Naive thymus-derived CD4-positive, alpha-beta T cell (primary cell): ENCODE measurements around the gene USP6NL. TPM values are rescaled to one million over a fixed set of nuclear protein-coding genes. Genes with fewer than 3 reads are reported as not detected.
A peak's percentile ranks its signal among the peaks of the same experiment; 100 is the strongest.

Experiments used
- ATAC-seq: fragments of 150-1000 bp; cut with Tn5 transposase; 2 replicates; pipeline ENCODE4 v1.10.0; 2021; ENCODE audit warnings: mild to moderate bottlenecking, moderate library complexity
- CTCF ChIA-PET: fragments of 350-600 bp; sonication (Branson Sonifier 250); formaldehyde crosslinking; loops from one replicate; lab custom pipeline; 2021; ENCODE audit warnings: antibody characterized with exemption; lab: Charles Lee
- POLR2A ChIA-PET: fragments of 350-600 bp; sonication (Branson Sonifier 250); formaldehyde crosslinking; loops from one replicate; lab custom pipeline; 2021; ENCODE audit warnings: antibody characterized with exemption, inconsistent platforms; lab: Charles Lee
- DNase-seq, 9 donors: peaks; one replicate each; pipeline versions ENCODE4 v3.0.0 to v3.0.0-alpha.2; 2020 to 2022; ENCODE audit warnings: mixed read lengths in 1 of 9
- H3K27ac ChIP-seq: one replicate; pipeline ENCODE4 v1.7.0; 2013; ENCODE audit warnings: mild to moderate bottlenecking, low read depth, low read length, moderate library complexity
- H3K27me3 ChIP-seq, 2 donors: one replicate each; pipeline ENCODE4 v1.7.0; 2013; ENCODE audit warnings: low read length in 2 of 2, mild to moderate bottlenecking in 2 of 2, moderate library complexity in 2 of 2; ENCODE audit not compliant: control insufficient read depth in 2 of 2, insufficient read depth in 2 of 2
- H3K36me3 ChIP-seq, 3 experiments: 1 replicate in 2 of 3; 2 replicates in 1 of 3; pipeline ENCODE4 v1.7.0; 2013; ENCODE audit warnings: low read length in 3 of 3, mild to moderate bottlenecking in 3 of 3, moderate library complexity in 1 of 3; ENCODE audit not compliant: insufficient read depth in 3 of 3, control insufficient read depth in 2 of 3
- H3K4me1 ChIP-seq, 2 donors: one replicate each; pipeline ENCODE4 v1.7.0; 2013; ENCODE audit warnings: low read length in 2 of 2, mild to moderate bottlenecking in 2 of 2, moderate library complexity in 1 of 2; ENCODE audit not compliant: control insufficient read depth in 2 of 2, insufficient read depth in 2 of 2
- H3K4me3 ChIP-seq: 2 replicates; pipeline ENCODE4 v1.7.0; 2013; ENCODE audit warnings: mild to moderate bottlenecking, low read length
- H3K9me3 ChIP-seq, 3 experiments: 1 replicate in 2 of 3; 2 replicates in 1 of 3; pipeline ENCODE4 v1.7.0; 2013; ENCODE audit warnings: low read length in 3 of 3; ENCODE audit not compliant: control insufficient read depth in 2 of 3
- H3K27ac Mint-ChIP-seq, 9 donors: one replicate each; pipeline ENCODE4 v1.8.0; 2020 to 2022; ENCODE audit warnings: mixed read lengths in 9 of 9, mild to moderate bottlenecking in 8 of 9, moderate library complexity in 5 of 9, inconsistent platforms in 2 of 9
- H3K27me3 Mint-ChIP-seq, 5 donors: one replicate each; pipeline ENCODE4 v1.8.0; 2021 to 2022; ENCODE audit warnings: mixed read lengths in 5 of 5, mild to moderate bottlenecking in 1 of 5
- H3K36me3 Mint-ChIP-seq, 5 donors: one replicate each; pipeline ENCODE4 v1.8.0; 2020 to 2022; ENCODE audit warnings: mixed read lengths in 5 of 5, mild to moderate bottlenecking in 3 of 5, inconsistent platforms in 1 of 5
- H3K4me1 Mint-ChIP-seq, 7 donors: one replicate each; pipeline ENCODE4 v1.8.0; 2020 to 2022; ENCODE audit warnings: mixed read lengths in 7 of 7, mild to moderate bottlenecking in 3 of 7, inconsistent platforms in 1 of 7
- H3K4me3 Mint-ChIP-seq, 10 donors: one replicate each; pipeline ENCODE4 v1.8.0; 2020 to 2022; ENCODE audit warnings: mild to moderate bottlenecking in 10 of 10, mixed read lengths in 10 of 10, moderate library complexity in 6 of 10, inconsistent platforms in 2 of 10
- H3K9me3 Mint-ChIP-seq, 11 donors: one replicate each; pipeline ENCODE4 v1.8.0; 2020 to 2022; ENCODE audit warnings: mixed read lengths in 11 of 11, mild to moderate bottlenecking in 4 of 11, inconsistent platforms in 1 of 11, moderate library complexity in 1 of 11
- intact Hi-C, 2 donors: fragments of 100-400 bp; cut with micrococcal nuclease; formaldehyde crosslinking; loops; one replicate each; pipeline ENCODE4 v1.15.1; 2023
- polyA plus RNA-seq, 2 donors: library from polyadenylated mRNA; unstranded; fragments of 300-500 nt; fragmentation: Illumina TruSeq; gene quantifications; one replicate each; pipeline ENCODE4 v1.2.3, GENCODE V29; 2021
- total RNA-seq, 6 experiments: library from RNA in 5 of 6; stranded (reverse) in 5 of 6; gene quantifications; 1 replicate in 5 of 6; 2 replicates in 1 of 6; pipeline ENCODE4 v1.2.3 and lab custom pipeline; 2021 to 2026

USP6NL gene
- total RNA-seq, result 1 to 10 TPM in 4 of 5 experiments, under 1 TPM in 1; 0.70 to 6.6 (median 5.0) TPM
- 1 to 10 TPM; 2.2 to 4.6 TPM for polyA plus RNA-seq
- 11.6 reads per million, percentile 39 among the genes with 10 or more reads in this experiment for total RNA-seq (lab: John Stamatoyannopoulos, UW)

- POLR2A ChIA-PET, result interaction anchor here (0.6 to 2.6 kb wide), 3 partner anchors 9 to 100 kb away, joined by 3 to 9 read pairs (median 3); no protein-coding TSS in a partner anchor
- peaks cover 24 to 60% (median 50%) of the 10 kb centered on the region in 7 donors for H3K4me1 Mint-ChIP-seq
- H3K9me3 ChIP-seq, result no peaks in the 10 kb centered on the region
Measured at GRCh38 chr10:11611248-11612020, at the start of gene USP6NL. Gene USP6NL, minus strand, starts transcription at chr10:11611650. Its CDS starts 14,016 bp downstream, at chr10:11597634.

GRCh38 chr10:11658801-11659368 is 47.4 kb upstream of the USP6NL start:
- Mint-ChIP-seq H3K4me3 (no peak overlapping the region), H3K27me3 (peaks cover 0 to 19% (median 0%) of the 10 kb centered on the region in 5 donors), H3K4me1 (peaks cover 3 to 29% (median 17%) of the 10 kb centered on the region in 7 donors), H3K27ac (no peak overlapping the region), H3K36me3 (no peaks in the 10 kb centered on the region), H3K9me3 (no peaks in the 10 kb centered on the region)
- intact Hi-C loops, result no loop called here
- CTCF ChIA-PET, result no interaction called here
- Histone ChIP-seq H3K27ac (no peak overlapping the region), H3K4me1 (peaks cover 0 to 6% of the 10 kb centered on the region in 2 donors), H3K4me3 (no peak overlapping the region), H3K27me3 (no peaks in the 10 kb centered on the region), H3K9me3 (no peaks in the 10 kb centered on the region), H3K36me3 (no peaks in the 10 kb centered on the region)
- POLR2A ChIA-PET, result no interaction called here
- ATAC-seq (no peak), DNase-seq (no peak)

More at GRCh38 chr10:11611248-11612020, at the start of gene USP6NL:
- peak; percentile 44 to 75 (median 59) for DNase-seq
- peak; percentile 84 for ATAC-seq
- intact Hi-C loops, result loop anchor here (1.0 to 10.0 kb wide), 8 partner anchors 7 to 583 kb away; partner anchors contain the start of genes CDC123 (in 1 of the 2) and NUDT5 (in 1 of the 2)
- Mint-ChIP-seq H3K4me3 (peak within 1 kb of the TSS; percentile 86 to 98 (median 94)), H3K27me3 (peaks cover 0 to 62% (median 0%) of the 10 kb centered on the region in 5 donors), H3K36me3 (peaks cover 0 to 2% (median 0%) of the 10 kb centered on the region in 5 donors), H3K9me3 (peaks cover 0 to 7% (median under 1%) of the 10 kb centered on the region in 11 donors), H3K27ac (peak within 1 kb of the TSS; percentile 62 to 97 (median 94))
- H3K27ac ChIP-seq, result peak within 1 kb of the TSS; percentile 69
- peak within 1 kb of the TSS; percentile 70 for H3K4me3 ChIP-seq
- no peaks in the 10 kb centered on the region for H3K27me3 ChIP-seq
- no peaks in the 10 kb centered on the region for H3K36me3 ChIP-seq
- peaks cover 0 to 9% of the 10 kb centered on the region in 2 donors for H3K4me1 ChIP-seq
- CTCF ChIA-PET, result interaction anchor here (0.6 to 1.1 kb wide), 3 partner anchors 15 to 96 kb away, joined by 3 to 4 read pairs (median 3); no protein-coding TSS in a partner anchor

GRCh38 chr10:11655836-11656235 is 44.4 kb upstream of the USP6NL start:
- H3K4me3 Mint-ChIP-seq, result no peak overlapping the region
- no peak for ATAC-seq
- H3K27ac Mint-ChIP-seq, result no peak overlapping the region
- no peak overlapping the region for H3K27ac ChIP-seq
- no peaks in the 10 kb centered on the region for H3K9me3 ChIP-seq
- no peaks in the 10 kb centered on the region for H3K27me3 ChIP-seq
- peaks cover 0 to 16% (median 0%) of the 10 kb centered on the region in 5 donors for H3K27me3 Mint-ChIP-seq
- no peaks in the 10 kb centered on the region for H3K4me1 ChIP-seq
- H3K4me3 ChIP-seq, result no peak overlapping the region
- DNase-seq, result no peak
- peaks cover 0 to 8% (median 2%) of the 10 kb centered on the region in 7 donors for H3K4me1 Mint-ChIP-seq
- no peaks in the 10 kb centered on the region for H3K36me3 ChIP-seq
- no peaks in the 10 kb centered on the region for H3K36me3 Mint-ChIP-seq
- intact Hi-C loops, result no loop called here
- CTCF ChIA-PET, result no interaction called here
- no peaks in the 10 kb centered on the region for H3K9me3 Mint-ChIP-seq
- POLR2A ChIA-PET, result interaction anchor here (0.7 kb wide), 1 partner anchor 71 kb away, joined by 3 read pairs; no protein-coding TSS in a partner anchor

GRCh38 chr10:11654659-11655058 is 43.2 kb upstream of the USP6NL start:
- Mint-ChIP-seq H3K4me1 (peaks cover 0 to 4% (median 0%) of the 10 kb centered on the region in 7 donors), H3K36me3 (no peaks in the 10 kb centered on the region), H3K27ac (no peak overlapping the region), H3K27me3 (peaks cover 0 to 9% (median 0%) of the 10 kb centered on the region in 5 donors), H3K9me3 (no peaks in the 10 kb centered on the region), H3K4me3 (no peak overlapping the region)
- ChIA-PET CTCF (no interaction called here), POLR2A (no interaction called here)
- intact Hi-C loops, result no loop called here
- DNase-seq (no peak), ATAC-seq (no peak)
- H3K9me3 ChIP-seq, result no peaks in the 10 kb centered on the region
- H3K4me3 ChIP-seq, result no peak overlapping the region
- no peaks in the 10 kb centered on the region for H3K4me1 ChIP-seq
- no peaks in the 10 kb centered on the region for H3K36me3 ChIP-seq
- no peak overlapping the region for H3K27ac ChIP-seq
- no peaks in the 10 kb centered on the region for H3K27me3 ChIP-seq

- Histone ChIP-seq H3K9me3 (no peaks in the 10 kb centered on the region), H3K4me1 (no peaks in the 10 kb centered on the region), H3K36me3 (no peaks in the 10 kb centered on the region), H3K27ac (no peak overlapping the region), H3K27me3 (no peaks in the 10 kb centered on the region), H3K4me3 (no peak overlapping the region)
- Mint-ChIP-seq H3K27ac (no peak overlapping the region), H3K4me1 (peaks cover 0 to 5% (median 0%) of the 10 kb centered on the region in 7 donors), H3K27me3 (peaks cover 0 to 9% (median 0%) of the 10 kb centered on the region in 5 donors), H3K36me3 (no peaks in the 10 kb centered on the region), H3K4me3 (no peak overlapping the region), H3K9me3 (no peaks in the 10 kb centered on the region)
- DNase-seq, result no peak
- ChIA-PET CTCF (no interaction called here), POLR2A (interaction anchor here (0.6 to 1.1 kb wide), 2 partner anchors 12 to 51 kb away, joined by 3 read pairs; no protein-coding TSS in a partner anchor)
- no peak for ATAC-seq
- intact Hi-C loops, result no loop called here
Measured at GRCh38 chr10:11653758-11654471, 42.5 kb upstream of the USP6NL start.

GRCh38 chr10:11647676-11648075 is 36.2 kb upstream of the USP6NL start:
- Mint-ChIP-seq H3K27me3 (peaks cover 0 to 11% (median 7%) of the 10 kb centered on the region in 5 donors), H3K36me3 (no peaks in the 10 kb centered on the region), H3K4me3 (no peak overlapping the region), H3K9me3 (peaks cover 0 to 2% (median 0%) of the 10 kb centered on the region in 11 donors), H3K27ac (no peak overlapping the region), H3K4me1 (peaks cover 0 to 7% (median 0%) of the 10 kb centered on the region in 7 donors)
- Histone ChIP-seq H3K9me3 (no peaks in the 10 kb centered on the region), H3K27ac (no peak overlapping the region), H3K4me3 (no peak overlapping the region), H3K4me1 (no peaks in the 10 kb centered on the region), H3K27me3 (no peaks in the 10 kb centered on the region), H3K36me3 (no peaks in the 10 kb centered on the region)
- ATAC-seq (no peak), DNase-seq (no peak)
- POLR2A ChIA-PET, result interaction anchor here (0.8 kb wide), 1 partner anchor 16 kb away, joined by 3 read pairs; no protein-coding TSS in a partner anchor
- CTCF ChIA-PET, result no interaction called here
- intact Hi-C loops, result no loop called here
